IPS-15b (cell line): Measurements from ENCODE around the gene ZXDC.

Experiments used
- H3K27me3 ChIP-seq: one replicate; pipeline ENCODE4 v1.6.1; 2013; ENCODE audit warnings: low read length; ENCODE audit not compliant: control insufficient read depth, insufficient read depth
- H3K36me3 ChIP-seq: one replicate; pipeline ENCODE4 v1.6.1; 2013; ENCODE audit warnings: low read length; ENCODE audit not compliant: control insufficient read depth, insufficient read depth
- H3K4me1 ChIP-seq: one replicate; pipeline ENCODE4 v1.6.1; 2013; ENCODE audit warnings: mild to moderate bottlenecking, low read length; ENCODE audit not compliant: control insufficient read depth, insufficient read depth
- H3K4me3 ChIP-seq: one replicate; pipeline ENCODE4 v1.5.1; 2013; ENCODE audit warnings: low read depth, low read length
- H3K9ac ChIP-seq: one replicate; pipeline ENCODE4 v1.6.1; 2013; ENCODE audit warnings: low read depth, mild to moderate bottlenecking, low read length
- H3K9me3 ChIP-seq: one replicate; pipeline ENCODE4 v1.6.1; 2013; ENCODE audit warnings: mild to moderate bottlenecking, low read length; ENCODE audit not compliant: control insufficient read depth, insufficient read depth

Gene ZXDC

DNA sequence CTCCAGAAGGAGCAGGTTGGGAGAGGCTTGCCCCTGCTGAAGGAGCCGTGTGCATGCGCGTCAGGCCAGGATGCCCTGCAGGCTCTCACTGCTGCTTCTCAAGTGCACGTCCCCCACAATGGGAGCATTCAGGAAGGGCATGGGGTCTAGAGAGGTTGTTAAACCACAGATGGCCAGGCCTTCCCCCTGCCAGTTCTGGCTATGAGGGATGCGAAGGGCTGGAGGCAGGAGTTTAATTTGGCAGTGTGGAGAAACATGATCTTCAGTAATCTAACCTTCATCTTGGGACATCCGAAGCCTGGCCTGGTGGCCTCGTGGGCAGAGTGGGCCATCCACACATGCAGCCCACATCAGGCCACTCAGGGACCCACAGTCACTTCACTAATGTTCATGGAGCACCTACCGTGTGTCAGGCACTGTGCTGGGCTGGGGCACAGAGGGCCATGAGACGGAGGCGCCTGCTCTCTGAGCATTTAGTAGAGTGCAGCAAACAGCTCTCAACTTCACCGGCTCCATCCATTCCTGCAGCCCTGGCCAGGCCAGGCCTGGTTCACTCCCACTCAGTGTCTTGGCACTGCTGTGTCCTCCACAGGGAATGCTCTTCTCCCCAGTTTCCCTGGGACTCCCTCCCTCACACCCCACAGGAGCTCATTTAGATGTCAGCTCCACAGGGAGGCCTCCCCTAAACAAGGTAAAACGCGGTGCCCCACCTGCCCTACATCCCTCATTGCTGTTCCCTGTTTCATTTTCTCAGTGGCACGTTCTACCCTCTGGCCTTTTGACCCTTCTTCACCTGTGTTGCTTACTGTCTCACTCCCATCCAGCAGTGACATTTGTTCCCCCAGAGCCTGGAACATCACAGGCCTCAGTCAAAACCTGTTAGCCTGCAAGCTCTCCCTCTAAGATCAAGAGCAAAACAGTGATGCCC lies 77.0 kb downstream of the ZXDC start:
- no peaks in the 10 kb centered on the region for H3K9me3 ChIP-seq
- H3K9ac ChIP-seq, result no peak overlapping the region
- H3K4me1 ChIP-seq, result no peaks in the 10 kb centered on the region
- no peaks in the 10 kb centered on the region for H3K36me3 ChIP-seq
- peaks cover 21% of the 10 kb centered on the region for H3K27me3 ChIP-seq
- H3K4me3 ChIP-seq, result no peak overlapping the region

DNA sequence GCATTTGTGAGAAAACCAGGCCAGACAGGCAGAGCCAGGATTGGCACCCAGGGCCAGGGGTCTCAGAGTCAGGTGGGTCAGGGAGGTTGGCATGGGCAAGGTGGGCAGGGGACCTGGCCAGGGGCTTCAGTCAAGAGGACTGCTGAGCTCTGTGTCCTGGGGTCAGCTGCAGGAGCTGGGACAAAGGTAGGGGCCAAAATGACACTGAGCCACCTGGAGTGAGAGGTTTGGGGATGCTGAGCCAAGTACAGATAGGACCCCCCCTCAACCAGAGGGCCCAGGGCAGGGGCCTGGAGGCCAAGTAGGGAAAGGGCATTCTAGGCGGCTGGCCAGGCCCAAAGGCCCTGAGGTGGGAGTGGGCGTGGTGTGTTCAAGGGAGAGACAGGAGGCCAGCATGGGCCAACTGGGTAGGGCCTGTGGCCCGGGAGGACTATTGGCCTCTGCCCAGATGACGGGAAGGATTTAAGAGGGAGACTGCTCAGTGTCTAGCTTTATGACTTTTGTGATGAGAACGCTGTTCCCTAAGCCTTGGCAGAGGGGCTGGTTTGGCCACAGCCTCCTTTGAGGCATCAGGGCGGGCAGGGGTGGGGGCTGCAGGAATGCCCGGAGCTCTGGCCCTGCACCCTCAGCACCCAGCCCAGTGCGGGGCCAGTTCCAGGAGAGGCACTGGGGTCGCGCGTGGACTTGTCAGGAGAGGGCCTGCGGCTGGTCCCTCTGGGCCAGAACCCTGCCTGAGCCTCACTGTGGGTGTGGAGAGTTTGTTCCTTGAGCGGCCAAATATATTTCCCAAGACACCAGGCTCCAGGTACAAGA lies 77.9 kb downstream of the ZXDC start:
- H3K4me1 ChIP-seq, result no peaks in the 10 kb centered on the region
- H3K36me3 ChIP-seq, result no peaks in the 10 kb centered on the region
- H3K4me3 ChIP-seq, result no peak overlapping the region
- H3K27me3 ChIP-seq, result peaks cover 30% of the 10 kb centered on the region
- H3K9ac ChIP-seq, result no peak overlapping the region
- H3K9me3 ChIP-seq, result no peaks in the 10 kb centered on the region

DNA sequence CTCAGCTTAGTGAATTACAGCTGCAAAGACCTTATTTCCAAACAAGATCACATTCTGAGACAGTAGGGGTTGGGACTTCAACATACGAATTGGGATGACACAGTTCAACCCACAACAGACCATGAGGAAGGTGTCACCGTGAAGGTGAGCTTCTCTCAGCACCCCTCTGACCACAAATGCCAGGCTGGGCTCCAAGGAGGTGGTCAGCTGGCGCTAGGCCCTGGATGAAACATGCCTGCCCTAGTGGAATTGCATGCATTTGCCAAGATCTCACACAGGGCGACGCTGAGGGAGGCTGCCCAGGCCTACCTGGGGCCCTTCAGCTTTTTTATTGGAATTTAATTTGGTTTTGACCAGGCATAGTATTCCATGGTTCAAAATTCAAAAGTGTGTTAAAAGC lies 79.2 kb downstream of the ZXDC start:
- no peak overlapping the region for H3K9ac ChIP-seq
- H3K4me1 ChIP-seq, result no peaks in the 10 kb centered on the region
- H3K4me3 ChIP-seq, result no peak overlapping the region
- H3K9me3 ChIP-seq, result no peaks in the 10 kb centered on the region
- H3K27me3 ChIP-seq, result peaks cover 34% of the 10 kb centered on the region
- no peaks in the 10 kb centered on the region for H3K36me3 ChIP-seq

DNA sequence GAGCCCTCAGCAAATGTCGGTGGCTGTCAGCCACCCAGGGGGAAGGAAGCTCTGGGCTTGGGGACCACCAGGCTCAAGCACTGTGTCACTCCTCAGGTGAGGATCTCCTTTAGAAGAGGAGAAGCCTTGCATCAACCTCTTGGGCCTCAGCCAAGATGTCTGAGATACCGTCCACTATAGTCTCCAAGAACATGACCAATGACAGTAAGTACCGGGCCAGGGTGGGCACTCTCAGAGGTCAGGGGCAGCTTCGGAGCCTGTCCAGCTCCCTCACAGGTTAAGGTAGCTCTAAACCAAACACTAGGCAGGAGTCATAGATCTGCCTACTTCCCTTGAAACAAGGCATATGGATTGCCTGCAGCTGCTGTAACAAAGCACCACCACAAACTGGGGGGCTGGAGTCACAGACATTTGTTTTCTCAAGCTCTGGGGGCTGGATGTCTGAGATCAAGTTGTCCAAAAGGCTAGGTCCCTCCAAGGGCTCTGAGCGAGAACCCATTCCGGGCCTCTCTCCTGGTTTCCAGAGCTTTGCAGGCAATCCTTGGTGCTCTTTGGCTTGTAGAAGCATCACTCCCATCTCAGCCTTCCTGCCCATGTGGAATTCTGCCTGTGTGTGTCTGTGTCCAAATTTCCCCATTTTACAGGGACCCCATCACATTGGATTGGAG lies 79.7 kb downstream of the ZXDC start:
- no peaks in the 10 kb centered on the region for H3K36me3 ChIP-seq
- H3K9me3 ChIP-seq, result no peaks in the 10 kb centered on the region

DNA sequence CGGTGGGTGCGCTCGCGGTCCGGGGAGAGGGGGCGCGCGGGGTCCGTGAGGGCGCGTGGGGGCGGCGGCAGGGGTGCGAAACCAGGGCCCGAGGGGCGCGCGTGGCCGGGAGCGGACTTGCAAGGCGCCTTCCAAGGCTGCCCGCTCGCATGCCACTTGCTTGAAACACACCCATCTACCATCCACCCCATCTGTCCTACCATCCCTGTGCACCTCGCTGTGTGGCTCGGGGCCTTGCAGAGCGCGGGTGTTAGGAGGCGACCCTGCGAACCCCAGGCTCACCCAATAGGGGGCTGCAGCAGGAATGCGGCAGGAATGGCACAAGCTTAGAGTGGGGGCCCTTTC lies 80.7 kb downstream of the ZXDC start:
- Histone ChIP-seq H3K9ac (no peak overlapping the region), H3K4me1 (no peaks in the 10 kb centered on the region), H3K4me3 (peak overlapping the region; percentile 42), H3K9me3 (no peaks in the 10 kb centered on the region), H3K36me3 (no peaks in the 10 kb centered on the region), H3K27me3 (peaks cover 39% of the 10 kb centered on the region)

More for the DNA sequence above, 79.7 kb downstream of the ZXDC start:
- no peak overlapping the region for H3K4me3 ChIP-seq
- H3K4me1 ChIP-seq, result no peaks in the 10 kb centered on the region
- H3K9ac ChIP-seq, result no peak overlapping the region
- peaks cover 35% of the 10 kb centered on the region for H3K27me3 ChIP-seq

DNA sequence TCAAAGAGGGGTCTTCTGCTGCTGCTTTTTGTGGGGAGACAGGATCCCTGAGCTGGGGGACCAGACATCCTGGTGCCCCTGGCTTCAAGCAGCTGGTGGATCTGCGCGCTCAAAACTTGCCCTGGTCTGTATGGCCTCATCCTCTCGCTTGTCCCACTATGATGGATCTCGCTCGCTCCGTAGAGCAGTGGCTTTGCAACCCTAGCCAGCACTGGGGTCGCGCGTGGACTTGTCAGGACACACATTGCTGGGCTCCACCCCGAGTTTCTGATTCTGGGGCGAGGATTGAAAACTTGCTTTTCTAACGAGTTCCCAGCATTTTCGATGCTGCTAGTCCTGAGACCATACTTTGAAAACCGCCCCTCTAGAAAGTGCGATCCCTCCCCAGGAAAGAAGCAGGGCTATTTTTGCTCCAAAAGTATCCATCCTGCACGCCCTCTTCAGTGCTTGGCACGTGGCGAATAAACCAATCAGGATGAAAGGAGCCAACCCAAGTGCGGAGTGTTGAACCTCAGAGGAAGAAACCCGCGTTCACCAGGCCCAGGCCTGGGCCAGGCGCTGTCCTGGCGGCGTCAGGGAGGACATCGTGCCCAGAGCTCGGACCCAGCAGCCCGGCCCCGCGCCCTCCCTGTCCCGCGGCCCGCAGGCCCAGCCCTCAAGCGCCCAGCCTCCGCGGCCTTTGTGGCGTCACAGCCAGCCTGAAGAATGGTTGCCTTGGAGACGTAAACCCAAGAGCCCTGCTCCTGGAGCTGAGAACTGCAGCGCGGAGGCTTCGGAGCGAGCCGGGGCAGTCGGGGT lies 81.3 kb downstream of the ZXDC start, which contains the start of gene CFAP100:
CFAP100 (plus strand) TSS at position 731 of the 798 bp plus-strand sequence. CDS start 1,092 bp downstream, outside the sequence.
- H3K4me1 ChIP-seq, result no peaks in the 10 kb centered on the region
- H3K36me3 ChIP-seq, result no peaks in the 10 kb centered on the region
- no peak within 1 kb of the TSS for H3K9ac ChIP-seq
- H3K4me3 ChIP-seq, result peak within 1 kb of the TSS; percentile 42
- no peaks in the 10 kb centered on the region for H3K9me3 ChIP-seq
- peaks cover 45% of the 10 kb centered on the region for H3K27me3 ChIP-seq

DNA sequence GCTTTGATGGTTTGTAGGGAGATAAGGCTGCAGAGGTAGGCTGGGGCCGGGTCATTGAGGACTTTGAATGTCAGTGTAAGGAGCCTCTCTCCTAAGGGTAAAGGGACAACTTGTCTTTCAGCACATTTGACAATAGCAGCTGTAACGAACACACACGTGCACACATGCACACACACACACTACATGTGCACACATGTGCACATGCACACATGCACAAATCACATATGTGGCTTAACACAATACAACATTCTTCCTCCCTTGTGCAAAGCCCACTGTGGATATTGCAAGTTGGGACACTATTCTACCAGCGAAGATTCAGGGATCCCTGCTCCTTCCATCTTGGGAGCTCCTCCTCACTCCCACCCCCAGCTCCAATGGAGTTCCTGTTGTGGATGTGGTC lies 82.1 kb downstream of the ZXDC start:
- no peaks in the 10 kb centered on the region for H3K36me3 ChIP-seq
- H3K9me3 ChIP-seq, result no peaks in the 10 kb centered on the region
- H3K9ac ChIP-seq, result no peak overlapping the region
- H3K4me1 ChIP-seq, result no peaks in the 10 kb centered on the region
- no peak overlapping the region for H3K4me3 ChIP-seq
- peaks cover 46% of the 10 kb centered on the region for H3K27me3 ChIP-seq

GRCh38 chr3:126392246-126392645 lies 83.4 kb downstream of the ZXDC start:
- no peaks in the 10 kb centered on the region for H3K36me3 ChIP-seq
- H3K9me3 ChIP-seq, result no peaks in the 10 kb centered on the region
- H3K4me1 ChIP-seq, result no peaks in the 10 kb centered on the region
- H3K27me3 ChIP-seq, result peaks cover 46% of the 10 kb centered on the region
- H3K9ac ChIP-seq, result no peak overlapping the region
- H3K4me3 ChIP-seq, result no peak overlapping the region

- H3K27me3 ChIP-seq, result peaks cover 46% of the 10 kb centered on the region
- H3K4me1 ChIP-seq, result no peaks in the 10 kb centered on the region
- no peak overlapping the region for H3K4me3 ChIP-seq
- no peaks in the 10 kb centered on the region for H3K9me3 ChIP-seq
- H3K36me3 ChIP-seq, result no peaks in the 10 kb centered on the region
- no peak overlapping the region for H3K9ac ChIP-seq
Measured at GRCh38 chr3:126391631-126392030, 84.1 kb downstream of the ZXDC start.

DNA sequence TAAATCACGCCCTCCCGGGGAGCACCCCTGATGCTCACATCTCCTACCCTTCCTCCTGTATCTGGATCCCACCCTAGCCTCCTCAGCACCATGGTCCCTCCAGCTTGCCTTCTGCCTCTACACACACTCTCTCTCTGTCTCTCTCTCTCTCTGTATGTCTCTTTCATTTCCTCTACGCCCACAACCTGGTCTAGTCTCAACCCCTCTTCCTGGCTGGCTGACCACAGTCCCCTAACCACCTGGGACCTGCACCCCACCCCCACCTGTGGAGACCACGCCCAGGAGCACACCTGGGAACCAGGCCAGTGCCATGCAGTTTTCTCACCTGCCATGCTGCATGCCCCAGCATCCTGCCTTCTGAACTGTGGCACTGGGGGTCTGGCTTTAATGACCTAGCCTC lies 84.9 kb downstream of the ZXDC start:
- Histone ChIP-seq H3K36me3 (no peaks in the 10 kb centered on the region), H3K4me1 (no peaks in the 10 kb centered on the region), H3K9me3 (no peaks in the 10 kb centered on the region), H3K4me3 (no peak overlapping the region), H3K9ac (no peak overlapping the region), H3K27me3 (peaks cover 42% of the 10 kb centered on the region)

DNA sequence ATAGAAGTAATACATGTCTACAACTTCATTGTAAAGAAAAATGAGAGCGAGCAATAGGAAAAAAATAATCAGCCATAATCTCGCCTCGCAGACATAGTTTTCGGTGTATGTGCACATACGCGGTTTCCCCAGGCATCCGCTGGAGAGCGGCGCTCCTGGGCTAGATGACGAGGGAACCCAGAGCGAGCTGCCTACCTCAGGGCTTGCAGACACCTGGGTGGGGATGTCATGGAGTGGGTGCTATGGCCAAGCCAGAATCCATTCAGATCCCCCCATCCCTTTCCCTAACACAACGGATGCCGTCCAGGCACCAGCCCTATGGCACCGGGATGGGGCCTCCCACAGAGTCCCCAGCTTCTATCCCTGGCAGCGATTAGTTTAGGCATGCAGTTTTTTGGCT lies 85.5 kb downstream of the ZXDC start:
- Histone ChIP-seq H3K27me3 (peaks cover 36% of the 10 kb centered on the region), H3K9me3 (no peaks in the 10 kb centered on the region), H3K36me3 (no peaks in the 10 kb centered on the region), H3K9ac (no peak overlapping the region), H3K4me3 (no peak overlapping the region), H3K4me1 (no peaks in the 10 kb centered on the region)
